HCEC 1CT (cell line): ENCODE data around the gene RBBP6.
"Not testable (repeated sequence)": the region's sequence is repeated elsewhere in the genome, so short reads cannot be mapped to it uniquely, and the experiment has no call there.

ENCODE experiments used
- DNase-seq: peaks from one replicate; pipeline ENCODE4 v3.0.0-alpha.2; 2017

RBBP6 gene

GRCh38 chr16:24573141-24573540, 33.8 kb downstream of the RBBP6 start:
- no peak for DNase-seq

DNA sequence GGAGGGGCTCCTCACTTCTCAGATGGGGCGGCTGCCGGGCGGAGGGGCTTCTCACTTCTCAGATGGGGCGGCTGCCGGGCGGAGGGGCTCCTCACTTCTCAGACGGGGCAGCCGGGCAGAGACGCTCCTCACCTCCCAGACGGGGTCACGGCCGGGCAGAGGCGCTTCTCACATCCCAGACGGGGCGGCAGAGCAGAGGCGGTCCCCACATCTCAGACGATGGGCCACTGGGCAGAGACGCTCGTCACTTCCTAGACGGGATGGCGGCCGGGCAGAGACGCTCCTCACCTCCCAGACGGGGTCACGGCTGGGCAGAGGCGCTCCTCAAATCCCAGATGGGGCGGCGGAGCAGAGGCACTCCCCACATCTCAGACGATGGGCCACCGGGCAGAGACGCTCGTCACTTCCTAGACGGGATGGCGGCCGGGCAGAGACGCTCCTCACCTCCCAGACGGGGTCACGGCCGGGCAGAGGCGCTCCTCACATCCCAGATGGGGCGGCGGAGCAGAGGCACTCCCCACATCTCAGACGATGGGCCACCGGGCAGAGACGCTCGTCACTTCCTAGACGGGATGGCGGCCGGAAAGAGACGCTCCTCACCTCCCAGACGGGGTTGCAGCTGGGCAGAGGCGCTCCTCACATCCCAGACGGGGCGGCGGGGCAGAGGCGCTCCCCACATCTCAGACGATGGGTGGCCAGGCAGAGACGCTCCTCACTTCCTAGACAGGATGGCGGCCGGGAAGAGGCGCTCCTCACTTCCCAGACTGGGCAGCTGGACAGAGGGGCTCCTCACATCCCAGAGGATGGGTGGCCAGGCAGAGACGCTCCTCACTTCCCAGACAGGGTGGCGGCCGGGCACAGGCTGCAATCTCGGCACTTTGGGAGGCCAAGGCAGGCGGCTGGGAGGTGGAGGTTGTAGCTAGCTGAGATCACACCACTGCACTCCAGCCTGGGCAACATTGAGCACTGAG, 35.4 kb downstream of the RBBP6 start:
- DNase-seq: not testable (repeated sequence)

DNA sequence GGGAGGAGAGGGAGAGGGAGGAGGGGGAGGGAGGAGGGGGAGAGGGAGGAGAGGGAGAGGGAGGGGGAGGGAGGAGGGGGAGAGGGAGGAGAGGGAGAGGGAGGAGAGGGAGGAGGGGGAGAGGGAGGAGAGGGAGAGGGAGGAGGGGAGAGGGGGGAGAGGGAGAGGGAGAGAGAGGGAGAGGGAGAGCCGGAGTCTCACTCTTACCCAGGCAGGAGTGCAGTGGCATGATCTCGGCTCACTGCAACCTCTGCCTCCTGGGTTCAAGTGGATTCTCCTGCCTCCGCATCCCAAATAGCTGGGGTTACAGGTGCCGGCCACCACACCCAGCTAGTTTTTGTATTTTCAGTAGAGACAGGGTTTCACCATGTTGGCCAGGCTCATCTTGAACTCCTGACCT, 36.4 kb downstream of the RBBP6 start:
- not testable (repeated sequence) for DNase-seq

DNA sequence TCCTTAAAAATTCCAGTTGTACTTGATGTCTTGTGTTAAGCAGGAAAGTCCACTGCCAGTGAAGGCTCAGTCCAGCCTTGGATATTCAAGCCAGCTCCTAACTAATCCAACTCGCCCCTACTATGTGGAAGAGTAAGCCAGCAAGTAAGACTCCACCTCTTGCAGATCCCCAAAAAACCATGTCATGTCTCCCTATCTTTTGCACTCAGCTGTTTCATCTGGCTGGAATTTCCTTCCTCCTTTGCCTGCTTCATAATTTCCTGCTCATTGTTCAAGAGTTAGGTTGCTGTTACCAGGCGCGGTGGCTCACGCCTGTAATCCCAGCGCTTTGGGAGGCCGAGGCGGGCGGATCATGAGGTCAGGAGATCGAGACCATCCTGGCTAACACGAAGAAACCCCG, 37.8 kb downstream of the RBBP6 start:
- peak; percentile 34 for DNase-seq

GRCh38 chr16:24580665-24581064, 41.3 kb downstream of the RBBP6 start:
- peak; percentile 70 for DNase-seq

DNA sequence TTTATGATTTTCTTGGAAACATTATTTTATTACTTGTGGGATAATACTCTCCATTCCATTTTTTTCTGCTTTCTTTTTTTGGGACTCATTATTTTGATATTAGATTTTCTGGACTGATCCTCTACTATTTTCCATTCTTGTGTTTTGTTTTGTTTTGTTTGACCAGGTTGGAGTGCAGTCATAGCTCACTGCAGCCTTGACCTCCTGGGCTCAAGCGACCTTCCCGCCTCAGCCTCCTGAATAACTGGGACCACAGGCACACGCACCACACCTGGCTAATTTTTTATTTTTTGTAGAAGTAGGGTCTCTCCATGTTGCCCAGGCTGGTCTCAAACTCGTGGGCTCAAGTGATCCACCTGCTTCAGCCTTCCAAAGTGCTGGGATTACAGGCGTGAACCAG, 44.1 kb downstream of the RBBP6 start:
- no peak for DNase-seq

DNA sequence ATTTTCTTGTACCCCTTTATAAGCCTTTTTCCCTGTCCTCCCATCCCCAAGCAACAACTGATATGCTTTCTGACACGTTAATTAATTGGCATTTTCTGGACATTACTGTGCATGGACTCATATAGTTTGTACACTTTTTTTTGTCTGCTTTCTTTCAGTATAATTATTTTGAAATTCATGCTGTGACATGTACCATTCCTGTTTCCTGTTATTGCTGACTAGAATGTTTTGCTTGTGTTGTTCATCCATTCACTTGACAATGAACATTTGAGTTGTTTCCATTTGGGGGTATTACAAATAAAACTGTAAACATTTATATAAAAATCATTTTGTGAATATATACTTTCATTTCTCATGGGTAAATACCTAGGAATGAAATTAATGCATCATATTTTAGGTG, 50.6 kb downstream of the RBBP6 start:
- no peak for DNase-seq

GRCh38 chr16:24598777-24599437, 59.5 kb downstream of the RBBP6 start:
- DNase-seq: no peak

- DNase-seq: no peak
These were observed 70.0 kb downstream of the RBBP6 start for GRCh38 chr16:24609417-24609739.

- peak; percentile 50 for DNase-seq
These were observed 70.5 kb downstream of the RBBP6 start for GRCh38 chr16:24609740-24610415.

DNA sequence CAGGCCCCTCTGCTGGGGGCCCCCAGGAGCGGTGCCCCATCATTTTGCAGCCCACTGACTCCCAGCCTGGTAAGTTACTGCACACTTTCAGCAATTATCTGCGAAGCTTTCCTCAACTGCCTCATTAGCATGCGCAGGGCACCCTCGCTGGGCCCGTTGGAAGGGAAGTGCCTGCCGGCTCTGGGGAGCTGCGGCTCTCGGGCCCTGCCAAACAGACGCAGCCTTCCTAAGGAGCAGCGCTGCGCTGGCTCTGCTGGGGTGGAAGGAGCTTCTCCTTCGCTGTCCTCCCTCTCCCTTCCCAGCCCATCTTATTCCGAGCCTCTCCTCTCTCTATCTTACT, 71.0 kb downstream of the RBBP6 start:
- DNase-seq: peak; percentile 21

DNA sequence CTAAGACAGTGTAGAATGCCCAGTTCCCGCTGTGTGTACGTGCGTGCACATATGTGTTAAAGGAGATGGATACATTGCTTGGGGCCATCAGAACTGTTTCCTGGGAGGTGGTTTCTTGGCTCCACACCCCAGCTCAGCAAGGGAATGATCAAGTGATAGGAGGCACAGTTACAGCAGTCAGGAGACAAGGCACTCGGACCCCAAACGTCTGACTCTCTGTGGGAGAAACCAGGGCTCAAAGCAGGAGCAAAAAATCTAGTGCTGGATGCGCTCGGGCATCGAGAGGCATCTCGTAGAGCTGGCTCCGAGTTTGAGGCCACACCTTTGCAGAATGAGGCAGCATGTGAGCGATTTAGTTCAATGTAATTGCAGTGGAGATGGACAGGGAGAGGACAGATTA, 71.9 kb downstream of the RBBP6 start:
- DNase-seq: no peak

GRCh38 chr16:24612656-24613055, 73.3 kb downstream of the RBBP6 start:
- no peak for DNase-seq

- DNase-seq: not testable (repeated sequence)
These were observed 73.9 kb downstream of the RBBP6 start for GRCh38 chr16:24613267-24613666.

DNA sequence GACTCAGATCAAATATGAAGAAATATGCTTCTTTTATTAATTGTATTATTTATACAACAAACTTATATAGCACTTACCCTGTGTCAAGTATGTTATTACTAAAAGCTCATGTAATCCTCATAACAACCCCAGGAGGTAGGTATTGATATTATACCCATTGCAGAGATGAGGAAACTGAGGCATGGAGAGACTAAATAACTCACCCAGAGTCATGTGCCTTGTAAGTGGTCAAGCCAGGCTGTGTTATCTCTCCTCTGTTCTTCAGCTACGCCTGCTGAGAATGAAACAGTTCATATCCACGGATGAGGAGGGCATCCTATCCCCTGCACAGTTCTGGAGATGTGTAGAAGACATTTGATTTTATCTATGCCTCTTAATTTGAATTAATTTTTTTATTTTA, 78.1 kb downstream of the RBBP6 start:
- DNase-seq: no peak
